ENCODE data around the gene SETMAR. TPM values are rescaled to one million over a fixed set of nuclear protein-coding genes. Genes with fewer than 3 reads are reported as not detected.
"Not testable (repeated sequence)": the region's sequence is repeated elsewhere in the genome, so short reads cannot be mapped to it uniquely, and the experiment has no call there.

The SETMAR gene
- total RNA-seq, 1 donor from 2014 or later = 40.0 TPM

DNA sequence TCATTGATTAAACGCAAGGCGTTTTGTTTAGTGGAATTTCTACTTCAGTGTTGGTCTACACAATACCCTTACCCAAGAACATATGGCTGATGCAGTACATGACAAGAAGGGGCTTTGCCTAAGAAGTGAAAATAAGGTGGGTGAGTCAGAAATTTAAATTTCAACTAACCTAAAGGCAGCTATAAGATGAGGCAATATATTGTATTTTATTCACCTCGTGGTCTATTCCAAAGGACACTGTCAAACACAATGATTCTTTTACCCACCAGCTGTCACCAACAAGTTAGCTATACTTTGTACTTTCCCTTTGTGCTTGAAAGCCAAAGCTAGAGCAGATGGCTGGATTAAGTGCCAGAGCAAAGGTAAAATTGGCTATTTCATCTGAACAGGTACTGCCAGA is 10.9 kb upstream of the SETMAR start:
- intact Hi-C loops (cut with DNase I) = loop anchor here (10.0 kb wide), 1 partner anchor 1098 kb away; no protein-coding TSS in a partner anchor
- Histone ChIP-seq H3K4me3 (no peak overlapping the region), H3K9me3 (no peaks in the 10 kb centered on the region), H3K27me3 (no peaks in the 10 kb centered on the region), H3K36me3 (no peaks in the 10 kb centered on the region), H3K27ac (no peak overlapping the region), H3K4me1 (no peaks in the 10 kb centered on the region)
- TF ChIP-seq POLR2AphosphoS5 (IDR thresholded peaks at IDR 0.05; ENCODE audit: insufficient read depth in 1 of 2, low read depth in 1 of 2) (no peak), POLR2A (IDR thresholded peaks at IDR 0.05) (no peak)
- TF ChIP-seq, protein P1, sequence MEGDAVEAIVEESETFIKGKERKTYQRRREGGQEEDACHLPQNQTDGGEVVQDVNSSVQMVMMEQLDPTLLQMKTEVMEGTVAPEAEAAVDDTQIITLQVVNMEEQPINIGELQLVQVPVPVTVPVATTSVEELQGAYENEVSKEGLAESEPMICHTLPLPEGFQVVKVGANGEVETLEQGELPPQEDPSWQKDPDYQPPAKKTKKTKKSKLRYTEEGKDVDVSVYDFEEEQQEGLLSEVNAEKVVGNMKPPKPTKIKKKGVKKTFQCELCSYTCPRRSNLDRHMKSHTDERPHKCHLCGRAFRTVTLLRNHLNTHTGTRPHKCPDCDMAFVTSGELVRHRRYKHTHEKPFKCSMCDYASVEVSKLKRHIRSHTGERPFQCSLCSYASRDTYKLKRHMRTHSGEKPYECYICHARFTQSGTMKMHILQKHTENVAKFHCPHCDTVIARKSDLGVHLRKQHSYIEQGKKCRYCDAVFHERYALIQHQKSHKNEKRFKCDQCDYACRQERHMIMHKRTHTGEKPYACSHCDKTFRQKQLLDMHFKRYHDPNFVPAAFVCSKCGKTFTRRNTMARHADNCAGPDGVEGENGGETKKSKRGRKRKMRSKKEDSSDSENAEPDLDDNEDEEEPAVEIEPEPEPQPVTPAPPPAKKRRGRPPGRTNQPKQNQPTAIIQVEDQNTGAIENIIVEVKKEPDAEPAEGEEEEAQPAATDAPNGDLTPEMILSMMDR (IDR thresholded peaks at IDR 0.05) = no peak
- no peak for DNase-seq (ENCODE audit: extremely low spot score in 2 of 2)

GRCh38 chr3:4294616-4295327 is 8.4 kb upstream of the SETMAR start:
- H3K36me3 ChIP-seq = no peaks in the 10 kb centered on the region
- H3K9me3 ChIP-seq = no peaks in the 10 kb centered on the region
- intact Hi-C loops (cut with DNase I) = loop anchor here (10.0 kb wide), 1 partner anchor 1100 kb away; no protein-coding TSS in a partner anchor
- TF ChIP-seq, protein P1 (IDR thresholded peaks at IDR 0.05) = no peak
- no peak for TF ChIP-seq POLR2AphosphoS5 (IDR thresholded peaks at IDR 0.05; ENCODE audit: insufficient read depth in 1 of 2, low read depth in 1 of 2)
- no peak for TF ChIP-seq POLR2A (IDR thresholded peaks at IDR 0.05)
- H3K27me3 ChIP-seq = no peaks in the 10 kb centered on the region
- no peaks in the 10 kb centered on the region for H3K4me1 ChIP-seq
- H3K4me3 ChIP-seq = no peak overlapping the region
- no peak overlapping the region for H3K27ac ChIP-seq
- DNase-seq (ENCODE audit: extremely low spot score in 2 of 2) = no peak

DNA sequence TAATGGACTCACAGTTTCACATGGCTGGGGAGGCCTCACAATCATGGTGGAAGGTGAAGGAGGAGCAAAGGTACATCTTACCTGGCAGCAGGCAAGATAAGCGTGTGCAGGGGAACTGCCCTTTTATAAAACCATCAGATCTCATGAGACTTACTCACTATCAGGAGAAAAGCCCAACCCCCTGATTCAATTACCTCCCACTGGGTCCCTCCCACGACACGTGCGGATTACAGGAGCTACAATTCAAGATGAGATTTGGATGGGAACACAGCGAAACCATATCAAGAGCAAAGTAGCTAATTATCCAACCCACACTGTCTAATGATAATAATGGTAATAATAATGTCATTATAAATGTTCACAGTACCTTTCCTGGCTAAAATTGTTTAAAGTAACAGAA is 6.7 kb upstream of the SETMAR start:
- H3K36me3 ChIP-seq; H3K4me1 ChIP-seq; H3K9me3 ChIP-seq; H3K27me3 ChIP-seq; H3K4me3 ChIP-seq; H3K27ac ChIP-seq; DNase-seq (ENCODE audit: extremely low spot score in 2 of 2): not testable (repeated sequence)
- intact Hi-C loops (cut with DNase I) = loop anchor here (10.0 kb wide), 1 partner anchor 1102 kb away; no protein-coding TSS in a partner anchor

DNA sequence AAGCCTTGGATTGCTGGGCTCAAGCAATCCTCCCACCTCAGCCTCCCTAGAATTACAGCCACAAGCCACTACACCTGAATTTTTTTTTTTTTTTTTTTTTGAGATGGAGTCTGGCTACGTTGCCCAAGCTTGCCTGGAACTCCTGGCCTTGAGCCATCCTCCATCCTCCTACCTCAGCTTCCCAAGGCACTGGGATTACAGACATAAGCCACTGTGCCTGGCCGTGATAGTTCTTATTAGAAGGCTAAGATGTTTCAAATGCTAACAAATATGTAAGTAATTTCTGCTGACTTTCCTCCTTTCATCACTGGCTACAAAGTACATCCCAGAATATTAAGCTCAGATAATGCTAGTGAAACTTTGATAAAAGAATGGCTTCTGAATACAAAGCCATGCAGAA is 5.7 kb upstream of the SETMAR start:
- no peak overlapping the region for H3K4me3 ChIP-seq
- H3K27ac ChIP-seq = no peak overlapping the region
- no peaks in the 10 kb centered on the region for H3K9me3 ChIP-seq
- H3K4me1 ChIP-seq = no peaks in the 10 kb centered on the region
- DNase-seq (ENCODE audit: extremely low spot score in 2 of 2) = no peak
- H3K27me3 ChIP-seq = no peaks in the 10 kb centered on the region
- no peaks in the 10 kb centered on the region for H3K36me3 ChIP-seq
- TF ChIP-seq POLR2AphosphoS5 (IDR thresholded peaks at IDR 0.05; ENCODE audit: insufficient read depth in 1 of 2, low read depth in 1 of 2) = no peak
- TF ChIP-seq, protein P1 (IDR thresholded peaks at IDR 0.05) = no peak
- TF ChIP-seq POLR2A (IDR thresholded peaks at IDR 0.05) = no peak
- intact Hi-C loops (cut with DNase I) = loop anchor here (10.0 kb wide), 1 partner anchor 1103 kb away; no protein-coding TSS in a partner anchor

GRCh38 chr3:4302747-4303146 is 422 bp upstream of the SETMAR start:
- Histone ChIP-seq H3K27ac (peak overlapping the region; percentile 97), H3K36me3 (no peaks in the 10 kb centered on the region), H3K4me1 (peaks cover 41% of the 10 kb centered on the region), H3K4me3 (peak overlapping the region; percentile 52 to 78), H3K27me3 (no peaks in the 10 kb centered on the region), H3K9me3 (no peaks in the 10 kb centered on the region)
- no peak for DNase-seq (ENCODE audit: extremely low spot score in 2 of 2)
- intact Hi-C loops (cut with DNase I) = no loop called here
- TF ChIP-seq, protein P1 (IDR thresholded peaks at IDR 0.05) = no peak
- TF ChIP-seq POLR2AphosphoS5 (IDR thresholded peaks at IDR 0.05; ENCODE audit: insufficient read depth in 1 of 2, low read depth in 1 of 2) (no peak), POLR2A (IDR thresholded peaks at IDR 0.05) (no peak)

DNA sequence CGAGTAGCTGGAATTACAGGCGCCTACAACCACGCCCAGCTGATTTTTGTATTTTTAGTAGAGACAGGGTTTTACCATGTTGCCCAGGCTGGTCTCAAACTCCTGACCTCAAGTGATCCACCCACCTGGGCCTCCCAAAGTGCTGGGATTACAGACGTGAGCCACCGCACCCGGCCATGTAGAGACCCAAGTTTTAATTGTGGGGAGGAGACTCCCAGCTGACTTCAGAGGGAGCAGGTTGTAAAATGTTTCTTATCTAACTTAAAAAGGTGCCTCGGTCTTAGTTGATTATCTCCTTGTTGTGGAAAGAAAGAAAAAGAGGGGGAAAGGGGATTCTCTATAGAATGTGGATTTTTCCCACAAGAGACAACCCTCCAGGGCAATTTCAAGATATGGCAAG is 2.0 kb downstream of the SETMAR start:
- Histone ChIP-seq H3K27ac (peak overlapping the region; percentile 97), H3K4me1 (peaks cover 54% of the 10 kb centered on the region), H3K4me3 (peak overlapping the region in 1 of 2 donors; percentile 52)
- intact Hi-C loops (cut with DNase I); H3K36me3 ChIP-seq; H3K9me3 ChIP-seq; H3K27me3 ChIP-seq; DNase-seq (ENCODE audit: extremely low spot score in 2 of 2): not testable (repeated sequence)
